Suprapubic skin (tissue), 4 donors: ENCODE data around the gene STH.

Experiments used
- POLR2A ChIP-seq, 2 donors: fragments of 450-650 bp; IDR thresholded peaks; one replicate each; pipeline ENCODE4 v1.6.1; 2017; ENCODE audit warnings: antibody characterized with exemption in 2 of 2, mild to moderate bottlenecking in 2 of 2, moderate library complexity in 2 of 2
- POLR2AphosphoS5 ChIP-seq, 3 donors: sonication (generic); formaldehyde crosslinking; IDR thresholded peaks; one replicate each; pipeline ENCODE4 v1.6.1; 2017; ENCODE audit warnings: antibody characterized with exemption in 3 of 3
- TF ChIP-seq, protein P1 (sequence below), 2 donors: fragments of 200-600 bp in 1 of 2; fragments of 450-650 bp in 1 of 2; sonication (generic) in 1 of 2; IDR thresholded peaks; one replicate each; pipeline ENCODE4 v1.5.1; 2016 to 2019; ENCODE audit warnings: antibody characterized with exemption in 2 of 2, mild to moderate bottlenecking in 1 of 2, moderate library complexity in 1 of 2

DNA sequence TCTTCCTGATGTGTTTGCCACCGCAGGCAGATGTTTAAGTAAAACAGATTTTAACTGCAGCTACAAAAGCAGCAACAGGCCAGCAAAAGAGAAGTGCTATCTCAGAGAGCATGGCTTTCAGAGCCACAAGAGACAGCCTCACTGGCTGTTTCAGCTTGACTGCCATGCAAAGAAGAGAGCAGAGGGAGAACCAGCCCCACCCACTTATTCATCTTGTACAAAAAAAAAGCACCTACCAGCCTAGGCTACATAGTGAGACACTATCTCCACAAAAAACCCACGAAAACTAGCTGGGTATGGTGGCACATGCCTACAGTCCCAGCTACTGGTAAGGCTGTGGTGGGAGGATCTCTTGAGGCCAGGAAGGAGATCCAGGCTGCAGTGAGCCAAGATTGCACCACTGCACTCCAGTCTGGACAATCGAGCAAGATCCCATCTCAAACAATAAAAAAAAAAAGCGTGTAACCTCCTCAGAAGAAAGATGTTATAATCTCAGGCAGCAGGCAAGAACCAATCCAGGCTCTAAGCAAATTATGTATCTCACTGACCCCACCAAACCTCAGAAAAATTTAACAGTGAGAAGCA, 30.0 kb downstream of the STH start:
- no peak for TF ChIP-seq POLR2A (IDR thresholded peaks at IDR 0.05)
- no peak for TF ChIP-seq POLR2AphosphoS5 (IDR thresholded peaks at IDR 0.05)
- TF ChIP-seq, protein P1, sequence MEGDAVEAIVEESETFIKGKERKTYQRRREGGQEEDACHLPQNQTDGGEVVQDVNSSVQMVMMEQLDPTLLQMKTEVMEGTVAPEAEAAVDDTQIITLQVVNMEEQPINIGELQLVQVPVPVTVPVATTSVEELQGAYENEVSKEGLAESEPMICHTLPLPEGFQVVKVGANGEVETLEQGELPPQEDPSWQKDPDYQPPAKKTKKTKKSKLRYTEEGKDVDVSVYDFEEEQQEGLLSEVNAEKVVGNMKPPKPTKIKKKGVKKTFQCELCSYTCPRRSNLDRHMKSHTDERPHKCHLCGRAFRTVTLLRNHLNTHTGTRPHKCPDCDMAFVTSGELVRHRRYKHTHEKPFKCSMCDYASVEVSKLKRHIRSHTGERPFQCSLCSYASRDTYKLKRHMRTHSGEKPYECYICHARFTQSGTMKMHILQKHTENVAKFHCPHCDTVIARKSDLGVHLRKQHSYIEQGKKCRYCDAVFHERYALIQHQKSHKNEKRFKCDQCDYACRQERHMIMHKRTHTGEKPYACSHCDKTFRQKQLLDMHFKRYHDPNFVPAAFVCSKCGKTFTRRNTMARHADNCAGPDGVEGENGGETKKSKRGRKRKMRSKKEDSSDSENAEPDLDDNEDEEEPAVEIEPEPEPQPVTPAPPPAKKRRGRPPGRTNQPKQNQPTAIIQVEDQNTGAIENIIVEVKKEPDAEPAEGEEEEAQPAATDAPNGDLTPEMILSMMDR (IDR thresholded peaks at IDR 0.05) = no peak
